ENCODE measurements around the gene PRMT3.

Gene PRMT3

GRCh38 chr11:20457934-20458680 is 70.6 kb downstream of the PRMT3 start:
- TF ChIP-seq, protein P1, sequence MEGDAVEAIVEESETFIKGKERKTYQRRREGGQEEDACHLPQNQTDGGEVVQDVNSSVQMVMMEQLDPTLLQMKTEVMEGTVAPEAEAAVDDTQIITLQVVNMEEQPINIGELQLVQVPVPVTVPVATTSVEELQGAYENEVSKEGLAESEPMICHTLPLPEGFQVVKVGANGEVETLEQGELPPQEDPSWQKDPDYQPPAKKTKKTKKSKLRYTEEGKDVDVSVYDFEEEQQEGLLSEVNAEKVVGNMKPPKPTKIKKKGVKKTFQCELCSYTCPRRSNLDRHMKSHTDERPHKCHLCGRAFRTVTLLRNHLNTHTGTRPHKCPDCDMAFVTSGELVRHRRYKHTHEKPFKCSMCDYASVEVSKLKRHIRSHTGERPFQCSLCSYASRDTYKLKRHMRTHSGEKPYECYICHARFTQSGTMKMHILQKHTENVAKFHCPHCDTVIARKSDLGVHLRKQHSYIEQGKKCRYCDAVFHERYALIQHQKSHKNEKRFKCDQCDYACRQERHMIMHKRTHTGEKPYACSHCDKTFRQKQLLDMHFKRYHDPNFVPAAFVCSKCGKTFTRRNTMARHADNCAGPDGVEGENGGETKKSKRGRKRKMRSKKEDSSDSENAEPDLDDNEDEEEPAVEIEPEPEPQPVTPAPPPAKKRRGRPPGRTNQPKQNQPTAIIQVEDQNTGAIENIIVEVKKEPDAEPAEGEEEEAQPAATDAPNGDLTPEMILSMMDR (IDR thresholded peaks at IDR 0.05; ENCODE audit: poor library complexity, severe bottlenecking): no peak
- no peak for ATAC-seq (ENCODE audit: low read depth)
- Histone ChIP-seq H3K27me3 (ENCODE audit: insufficient read depth, poor library complexity, severe bottlenecking) (no peaks in the 10 kb centered on the region), H3K4me3 (ENCODE audit: severe bottlenecking) (no peak overlapping the region), H3K36me3 (ENCODE audit: low read depth) (peaks cover 29% of the 10 kb centered on the region), H3K4me1 (ENCODE audit: insufficient read depth, poor library complexity, severe bottlenecking) (no peaks in the 10 kb centered on the region), H3K27ac (ENCODE audit: poor library complexity, severe bottlenecking) (no peak overlapping the region), H3K9me3 (ENCODE audit: severe bottlenecking) (no peaks in the 10 kb centered on the region)
- no peak for DNase-seq (ENCODE audit: low spot score)

DNA sequence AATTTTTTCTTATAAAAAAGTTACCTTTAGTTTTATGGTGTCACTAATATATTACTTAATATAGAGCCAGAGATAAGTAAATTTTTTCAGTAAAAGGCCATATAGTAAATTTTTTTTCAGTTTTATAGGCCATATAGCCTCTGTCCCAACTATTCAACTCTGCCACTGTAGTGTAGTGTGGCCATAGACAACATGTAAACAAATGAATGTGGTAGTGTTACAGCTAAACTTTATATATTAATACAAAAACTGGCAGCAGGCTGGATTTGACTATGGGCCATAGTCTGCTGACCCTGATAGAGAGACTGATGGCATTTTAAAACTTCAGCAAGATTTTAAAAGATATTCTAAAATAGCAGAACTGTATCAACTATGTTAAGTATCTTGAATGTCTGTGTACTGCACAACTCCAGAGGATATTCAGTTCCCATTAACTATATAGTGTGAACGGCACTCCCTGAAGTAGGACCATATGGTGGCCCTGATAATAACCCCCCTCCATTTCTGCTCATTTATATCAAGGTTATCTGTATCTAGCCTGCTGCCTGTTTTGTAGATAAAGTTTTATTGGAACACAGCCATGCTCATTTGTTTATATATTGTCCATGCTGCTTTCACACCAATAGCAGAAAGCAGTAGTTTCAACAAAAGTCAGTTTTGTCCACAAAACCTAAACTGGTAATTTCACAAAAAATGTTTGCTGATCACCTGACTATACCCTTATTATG is 71.6 kb downstream of the PRMT3 start:
- no peaks in the 10 kb centered on the region for H3K9me3 ChIP-seq (ENCODE audit: severe bottlenecking)
- no peak for DNase-seq (ENCODE audit: low spot score)
- H3K27ac ChIP-seq (ENCODE audit: poor library complexity, severe bottlenecking): no peak overlapping the region
- no peaks in the 10 kb centered on the region for H3K4me1 ChIP-seq (ENCODE audit: insufficient read depth, poor library complexity, severe bottlenecking)
- peaks cover 33% of the 10 kb centered on the region for H3K36me3 ChIP-seq (ENCODE audit: low read depth)
- H3K4me3 ChIP-seq (ENCODE audit: severe bottlenecking): no peak overlapping the region
- no peak for ATAC-seq (ENCODE audit: low read depth)
- TF ChIP-seq, protein P1 (IDR thresholded peaks at IDR 0.05; ENCODE audit: poor library complexity, severe bottlenecking): no peak
- H3K27me3 ChIP-seq (ENCODE audit: insufficient read depth, poor library complexity, severe bottlenecking): no peaks in the 10 kb centered on the region

GRCh38 chr11:20459865-20460264 is 72.3 kb downstream of the PRMT3 start:
- H3K27me3 ChIP-seq (ENCODE audit: insufficient read depth, poor library complexity, severe bottlenecking): no peaks in the 10 kb centered on the region
- TF ChIP-seq, protein P1 (IDR thresholded peaks at IDR 0.05; ENCODE audit: poor library complexity, severe bottlenecking): no peak
- H3K9me3 ChIP-seq (ENCODE audit: severe bottlenecking): no peaks in the 10 kb centered on the region
- no peak for DNase-seq (ENCODE audit: low spot score)
- peaks cover 35% of the 10 kb centered on the region for H3K36me3 ChIP-seq (ENCODE audit: low read depth)
- no peak for ATAC-seq (ENCODE audit: low read depth)
- H3K4me3 ChIP-seq (ENCODE audit: severe bottlenecking): no peak overlapping the region
- no peaks in the 10 kb centered on the region for H3K4me1 ChIP-seq (ENCODE audit: insufficient read depth, poor library complexity, severe bottlenecking)
- H3K27ac ChIP-seq (ENCODE audit: poor library complexity, severe bottlenecking): no peak overlapping the region

GRCh38 chr11:20464518-20464917 is 77.0 kb downstream of the PRMT3 start:
- Histone ChIP-seq H3K4me1 (ENCODE audit: insufficient read depth, poor library complexity, severe bottlenecking) (no peaks in the 10 kb centered on the region), H3K4me3 (ENCODE audit: severe bottlenecking) (no peak overlapping the region), H3K36me3 (ENCODE audit: low read depth) (peaks cover 47% of the 10 kb centered on the region), H3K27ac (ENCODE audit: poor library complexity, severe bottlenecking) (no peak overlapping the region), H3K9me3 (ENCODE audit: severe bottlenecking) (no peaks in the 10 kb centered on the region), H3K27me3 (ENCODE audit: insufficient read depth, poor library complexity, severe bottlenecking) (no peaks in the 10 kb centered on the region)
- TF ChIP-seq, protein P1 (IDR thresholded peaks at IDR 0.05; ENCODE audit: poor library complexity, severe bottlenecking): no peak
- DNase-seq (ENCODE audit: low spot score): no peak
- no peak for ATAC-seq (ENCODE audit: low read depth)

All from RWPE2 (cell line).